ENCODE measurements around the gene GALM.
"Not testable (repeated sequence)": the region's sequence is repeated elsewhere in the genome, so short reads cannot be mapped to it uniquely, and the experiment has no call there.

Gene GALM

GRCh38 chr2:38737000-38737698 is 71.2 kb downstream of the GALM start:
- H3K4me3 ChIP-seq (ENCODE audit: low read depth, low read length): not testable (repeated sequence)

- H3K4me3 ChIP-seq (ENCODE audit: low read depth, low read length): no peak overlapping the region
These were observed 72.0 kb downstream of the GALM start for GRCh38 chr2:38737925-38738324.

GRCh38 chr2:38739524-38739923 is 73.6 kb downstream of the GALM start:
- H3K4me3 ChIP-seq (ENCODE audit: low read depth, low read length): no peak overlapping the region

GRCh38 chr2:38740851-38741731 is 75.2 kb downstream of the GALM start:
- no peak overlapping the region for H3K4me3 ChIP-seq (ENCODE audit: low read depth, low read length)

- H3K4me3 ChIP-seq (ENCODE audit: low read depth, low read length): no peak overlapping the region
These were observed 77.1 kb downstream of the GALM start for GRCh38 chr2:38742797-38743559.

- H3K4me3 ChIP-seq (ENCODE audit: low read depth, low read length): no peak overlapping the region
These were observed 77.9 kb downstream of the GALM start for GRCh38 chr2:38743672-38744398.

GRCh38 chr2:38744399-38744780 is 78.5 kb downstream of the GALM start:
- no peak overlapping the region for H3K4me3 ChIP-seq (ENCODE audit: low read depth, low read length)

- H3K4me3 ChIP-seq (ENCODE audit: low read depth, low read length): no peak overlapping the region
These were observed 79.4 kb downstream of the GALM start for GRCh38 chr2:38745267-38745666.

- no peak overlapping the region for H3K4me3 ChIP-seq (ENCODE audit: low read depth, low read length)
These were observed 81.1 kb downstream of the GALM start for GRCh38 chr2:38747007-38747424.

GRCh38 chr2:38747819-38748218 is 81.9 kb downstream of the GALM start:
- no peak overlapping the region for H3K4me3 ChIP-seq (ENCODE audit: low read depth, low read length)

GRCh38 chr2:38748391-38748790 is 82.5 kb downstream of the GALM start:
- H3K4me3 ChIP-seq (ENCODE audit: low read depth, low read length): no peak overlapping the region

GRCh38 chr2:38748943-38749804 is 83.3 kb downstream of the GALM start:
- H3K4me3 ChIP-seq (ENCODE audit: low read depth, low read length): peak overlapping the region; percentile 99

GRCh38 chr2:38750011-38750890 is 84.3 kb downstream of the GALM start:
- peak overlapping the region; percentile 99 for H3K4me3 ChIP-seq (ENCODE audit: low read depth, low read length)

- peak within 1 kb of the TSS; percentile 99 for H3K4me3 ChIP-seq (ENCODE audit: low read depth, low read length)
These were observed 85.1 kb downstream of the GALM start, which contains the start of gene SRSF7 for GRCh38 chr2:38750891-38751595. Gene SRSF7, minus strand, starts transcription at chr2:38751361. Its CDS starts 105 bp downstream, at chr2:38751256.

GRCh38 chr2:38751596-38752410 is 85.9 kb downstream of the GALM start:
- peak overlapping the region; percentile 99 for H3K4me3 ChIP-seq (ENCODE audit: low read depth, low read length)

- no peak overlapping the region for H3K4me3 ChIP-seq (ENCODE audit: low read depth, low read length)
These were observed 88.1 kb downstream of the GALM start for GRCh38 chr2:38754049-38754448.

GRCh38 chr2:38754506-38754905 is 88.6 kb downstream of the GALM start:
- H3K4me3 ChIP-seq (ENCODE audit: low read depth, low read length): no peak overlapping the region
